Fibroblast of gingiva (primary cell): ENCODE data around the gene RNF41.

ENCODE experiments used
- DNase-seq: peaks from one replicate; pipeline ENCODE4 v3.0.0-alpha.2; 2011; ENCODE audit warnings: low read depth

RNF41 gene

GRCh38 chr12:56152756-56153677, 68.7 kb downstream of the RNF41 start:
- no peak for DNase-seq
